Left lung (tissue), 10 donors: Measurements from ENCODE around the gene LAMA4. TPM values are rescaled to one million over a fixed set of nuclear protein-coding genes. Genes with fewer than 3 reads are reported as not detected.
A peak's percentile ranks its signal among the peaks of the same experiment; 100 is the strongest.

Source experiments
- ATAC-seq: fragments of 200-7000 bp; cut with Tn5 transposase; one replicate; pipeline ENCODE4 v1.9.1; 2020; ENCODE audit warnings: moderate library complexity
- DNase-seq, 4 donors: peaks; one replicate each; pipeline ENCODE4 v3.0.0-alpha.2; 2013 to 2020
- H3K27ac ChIP-seq, 2 donors: fragments of 200-600 bp; sonication (generic) in 1 of 2; one replicate each; pipeline versions ENCODE4 v1.5.0 to v1.8.0; 2020 to 2021
- H3K27me3 ChIP-seq, 2 donors: fragments of 200-600 bp; sonication (generic) in 1 of 2; one replicate each; pipeline versions ENCODE4 v1.5.0 to v1.8.0; 2020 to 2021
- H3K36me3 ChIP-seq, 2 donors: fragments of 200-600 bp; sonication (generic) in 1 of 2; one replicate each; pipeline versions ENCODE4 v1.5.0 to v1.8.0; 2020 to 2021
- H3K4me1 ChIP-seq, 2 donors: fragments of 200-600 bp; one replicate each; pipeline ENCODE4 v1.8.0; 2021
- H3K4me3 ChIP-seq, 2 donors: fragments of 200-600 bp; sonication (generic) in 1 of 2; one replicate each; pipeline versions ENCODE4 v1.5.0 to v1.8.0; 2020 to 2021; ENCODE audit warnings: mild to moderate bottlenecking in 1 of 2
- H3K9me3 ChIP-seq, 2 donors: fragments of 200-600 bp; sonication (generic) in 1 of 2; one replicate each; pipeline versions ENCODE4 v1.5.0 to v1.8.0; 2020 to 2021
- CTCF ChIP-seq, 2 donors: fragments of 200-600 bp; sonication (generic) in 1 of 2; IDR thresholded peaks; one replicate each; pipeline versions ENCODE4 v1.5.0 to v1.8.0; 2021; ENCODE audit warnings: antibody characterized with exemption in 2 of 2
- intact Hi-C, 2 donors: fragments of 100-400 bp; cut with DNase I; formaldehyde crosslinking; loops; one replicate each; pipeline versions ENCODE4 v1.11.2 to v1.14.2; 2022
- polyA plus RNA-seq, 6 donors: library from polyadenylated mRNA; unstranded; fragments of 120-200 nt; gene quantifications; one replicate each; pipeline ENCODE4 v1.2.1, GENCODE V29; 2013; ENCODE audit not compliant: insufficient read length in 6 of 6
- total RNA-seq, 2 donors: library from RNA; stranded (reverse); fragmentation: NEBNext Ultra II Directional; extraction: Animal tissue kit (Norgen Biotek cat#: 25700); gene quantifications; one replicate each; pipeline ENCODE4 v1.2.1, GENCODE V29; 2021
- donor health status: DM: no; HTN: yes; CAD: no.
- donor health status: DM: no; HTN: no; CAD: no.

The LAMA4 gene
- total and polyA plus RNA-seq, 8 donors, result 87.5 to 258 (median 216) TPM

- no peak for TF ChIP-seq CTCF (IDR thresholded peaks at IDR 0.05)
- Histone ChIP-seq H3K27ac (no peak overlapping the region), H3K4me3 (no peak overlapping the region), H3K36me3 (no peaks in the 10 kb centered on the region), H3K9me3 (no peaks in the 10 kb centered on the region), H3K4me1 (peaks cover 0 to 34% of the 10 kb centered on the region in 2 donors), H3K27me3 (no peaks in the 10 kb centered on the region)
- intact Hi-C loops, result no loop called here
- ATAC-seq (no peak), DNase-seq (no peak)
Observed at GRCh38 chr6:112284603-112285002, 30.2 kb upstream of the LAMA4 start.

GRCh38 chr6:112283621-112284020 lies 29.3 kb upstream of the LAMA4 start:
- DNase-seq, result no peak
- Histone ChIP-seq H3K4me3 (no peak overlapping the region), H3K36me3 (no peaks in the 10 kb centered on the region), H3K27ac (no peak overlapping the region), H3K27me3 (no peaks in the 10 kb centered on the region), H3K4me1 (peaks cover 0 to 35% of the 10 kb centered on the region in 2 donors), H3K9me3 (no peaks in the 10 kb centered on the region)
- no peak for ATAC-seq
- intact Hi-C loops, result no loop called here
- TF ChIP-seq CTCF (IDR thresholded peaks at IDR 0.05), result no peak

GRCh38 chr6:112281821-112282615 lies 27.7 kb upstream of the LAMA4 start:
- ATAC-seq (peak; percentile 94), DNase-seq (peak; percentile 40 to 95 (median 78))
- H3K4me1 ChIP-seq, result peaks cover 0 to 25% of the 10 kb centered on the region in 2 donors
- intact Hi-C loops, result no loop called here
- H3K9me3 ChIP-seq, result no peaks in the 10 kb centered on the region
- H3K27me3 ChIP-seq, result no peaks in the 10 kb centered on the region
- H3K4me3 ChIP-seq, result no peak overlapping the region
- TF ChIP-seq CTCF (IDR thresholded peaks at IDR 0.05), result no peak
- H3K27ac ChIP-seq, result peak overlapping the region in 1 of 2 donors; percentile 30
- H3K36me3 ChIP-seq, result no peaks in the 10 kb centered on the region

- H3K36me3 ChIP-seq, result no peaks in the 10 kb centered on the region
- TF ChIP-seq CTCF (IDR thresholded peaks at IDR 0.05), result no peak
- no peaks in the 10 kb centered on the region for H3K9me3 ChIP-seq
- intact Hi-C loops, result no loop called here
- peaks cover 0 to 25% of the 10 kb centered on the region in 2 donors for H3K4me1 ChIP-seq
- ATAC-seq (no peak), DNase-seq (no peak)
- peak overlapping the region; percentile 14 to 25 for H3K27ac ChIP-seq
- no peak overlapping the region for H3K4me3 ChIP-seq
- no peaks in the 10 kb centered on the region for H3K27me3 ChIP-seq
Observed at GRCh38 chr6:112279031-112279935, 24.9 kb upstream of the LAMA4 start.

GRCh38 chr6:112275365-112275764 lies 21.0 kb upstream of the LAMA4 start:
- Histone ChIP-seq H3K4me1 (peaks cover 0 to 8% of the 10 kb centered on the region in 2 donors), H3K27me3 (no peaks in the 10 kb centered on the region), H3K4me3 (no peak overlapping the region), H3K36me3 (no peaks in the 10 kb centered on the region), H3K27ac (no peak overlapping the region), H3K9me3 (no peaks in the 10 kb centered on the region)
- no peak for ATAC-seq
- DNase-seq, result no peak
- intact Hi-C loops, result no loop called here
- TF ChIP-seq CTCF (IDR thresholded peaks at IDR 0.05), result no peak
